ENCODE measurements around the gene CNIH4.
A peak's percentile ranks its signal among the peaks of the same experiment; 100 is the strongest.
"Not testable (repeated sequence)": the region's sequence is repeated elsewhere in the genome, so short reads cannot be mapped to it uniquely, and the experiment has no call there.

CNIH4 gene

GRCh38 chr1:224356685-224357625 is at the start of gene CNIH4:
TSS of gene CNIH4 (plus strand) at chr1:224356879. CDS start at chr1:224356925, 46 bp downstream.
- peak; percentile 82 for DNase-seq

- no peak for DNase-seq
Measured at GRCh38 chr1:224308064-224308463, 48.6 kb upstream of the CNIH4 start.

GRCh38 chr1:224311503-224311902 is 45.2 kb upstream of the CNIH4 start:
- DNase-seq: not testable (repeated sequence)

- DNase-seq: no peak
Measured at GRCh38 chr1:224312025-224312424, 44.7 kb upstream of the CNIH4 start.

GRCh38 chr1:224317383-224318045 is 39.2 kb upstream of the CNIH4 start:
- no peak for DNase-seq

GRCh38 chr1:224321706-224322105 is 35.0 kb upstream of the CNIH4 start:
- no peak for DNase-seq

GRCh38 chr1:224325959-224326358 is 30.7 kb upstream of the CNIH4 start:
- DNase-seq: no peak

- DNase-seq: no peak
Measured at GRCh38 chr1:224328644-224329043, 28.0 kb upstream of the CNIH4 start.

- DNase-seq: no peak
Measured at GRCh38 chr1:224329484-224329841, 27.2 kb upstream of the CNIH4 start.

GRCh38 chr1:224329842-224330753 is 26.6 kb upstream of the CNIH4 start, which contains the start of gene NVL:
TSS of gene NVL (minus strand) at chr1:224330172. CDS start at chr1:224330127, 45 bp downstream.
- peak; percentile 69 to 74 for DNase-seq

- DNase-seq: no peak
Measured at GRCh38 chr1:224331326-224331725, 25.4 kb upstream of the CNIH4 start.

GRCh38 chr1:224331824-224332223 is 24.9 kb upstream of the CNIH4 start:
- no peak for DNase-seq

GRCh38 chr1:224333309-224333926 is 23.3 kb upstream of the CNIH4 start:
- DNase-seq: no peak

GRCh38 chr1:224333939-224334786 is 22.5 kb upstream of the CNIH4 start:
- no peak for DNase-seq

GRCh38 chr1:224338150-224338838 is 18.4 kb upstream of the CNIH4 start:
- DNase-seq: no peak

- DNase-seq: no peak
Measured at GRCh38 chr1:224339442-224340033, 17.1 kb upstream of the CNIH4 start.

GRCh38 chr1:224340453-224341384 is 16.0 kb upstream of the CNIH4 start:
- not testable (repeated sequence) for DNase-seq

- DNase-seq: no peak
Measured at GRCh38 chr1:224343679-224344078, 13.0 kb upstream of the CNIH4 start.

- no peak for DNase-seq
Measured at GRCh38 chr1:224348137-224348536, 8.5 kb upstream of the CNIH4 start.
